Colonic mucosa (tissue), 4 donors: Measurements from ENCODE around the gene ZRANB3. TPM values are rescaled to one million over a fixed set of nuclear protein-coding genes. Genes with fewer than 3 reads are reported as not detected.

Experiments used
- DNase-seq: peaks from one replicate; pipeline ENCODE4 v3.0.0-alpha.2; 2020
- H3K27ac ChIP-seq: fragments of 200-600 bp; one replicate; pipeline ENCODE4 v1.8.0; 2021
- H3K27me3 ChIP-seq: fragments of 200-600 bp; one replicate; pipeline ENCODE4 v1.8.0; 2021
- H3K36me3 ChIP-seq: fragments of 200-600 bp; one replicate; pipeline ENCODE4 v1.8.0; 2021
- H3K4me1 ChIP-seq: fragments of 200-600 bp; one replicate; pipeline ENCODE4 v1.8.0; 2021; ENCODE audit warnings: mild to moderate bottlenecking
- H3K4me3 ChIP-seq: fragments of 200-600 bp; one replicate; pipeline ENCODE4 v1.8.0; 2021
- H3K9ac ChIP-seq, 2 donors: one replicate each; pipeline ENCODE4 v1.7.0; 2013; ENCODE audit warnings: control low read depth in 2 of 2, low read depth in 2 of 2, low read length in 2 of 2
- H3K9me3 ChIP-seq: fragments of 200-600 bp; one replicate; pipeline ENCODE4 v1.8.0; 2021
- intact Hi-C: fragments of 100-400 bp; cut with DNase I; formaldehyde crosslinking; loops from one replicate; pipeline ENCODE4 v1.14.1; 2022
- total RNA-seq, 2 donors: library from RNA; stranded (reverse); fragmentation: NEBNext Ultra II Directional in 1 of 2; extraction: Animal tissue kit (Norgen Biotek cat#: 25700) in 1 of 2; gene quantifications; one replicate each; pipeline ENCODE4 v1.2.1, GENCODE V29; 2021
- TF ChIP-seq, protein P1 (sequence below): fragments of 200-600 bp; IDR thresholded peaks from one replicate; pipeline ENCODE4 v1.8.0; 2022; ENCODE audit warnings: antibody characterized with exemption, mild to moderate bottlenecking
- donor health status: healthy.
- donor health status: DM: no; HTN: no; CAD: no.
- donor health status: DM: no; HTN: no; CAD: no.

ZRANB3 gene
- total RNA-seq, 2 donors from 2014 or later: 2.5 to 7.8 TPM

DNA sequence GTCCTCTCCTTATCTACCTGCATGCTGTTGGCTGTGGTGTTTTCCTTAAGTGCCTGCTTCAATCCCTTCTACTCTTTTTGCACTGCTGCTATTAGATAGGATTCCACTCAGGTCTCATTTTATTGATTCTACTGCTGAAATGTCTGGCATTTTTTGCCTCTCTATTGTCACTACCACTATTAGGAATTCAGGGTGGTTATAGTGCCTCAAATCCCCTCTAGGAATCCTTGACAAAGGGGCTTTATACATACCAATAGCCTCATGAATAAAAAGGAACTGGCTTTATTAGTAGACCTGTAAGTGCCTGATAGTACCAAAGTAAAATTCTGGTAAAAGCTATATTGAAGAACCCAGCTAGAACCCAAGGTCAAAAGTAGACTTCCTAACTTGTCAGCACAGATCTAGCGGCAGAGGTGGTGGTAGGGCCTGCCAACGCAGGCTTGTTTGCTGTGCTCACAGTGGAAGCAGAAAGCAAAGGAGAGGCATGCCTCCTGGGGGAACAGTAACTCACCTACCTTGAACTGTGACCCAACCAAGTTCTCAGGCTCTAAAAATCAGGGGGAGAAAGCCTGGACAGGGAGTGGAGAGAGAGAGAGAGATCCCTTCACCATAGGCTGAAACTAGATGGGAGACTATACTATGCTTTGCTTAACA is 278.1 kb downstream of the ZRANB3 start:
- H3K9me3 ChIP-seq: no peaks in the 10 kb centered on the region
- H3K4me1 ChIP-seq: no peaks in the 10 kb centered on the region
- TF ChIP-seq, protein P1, sequence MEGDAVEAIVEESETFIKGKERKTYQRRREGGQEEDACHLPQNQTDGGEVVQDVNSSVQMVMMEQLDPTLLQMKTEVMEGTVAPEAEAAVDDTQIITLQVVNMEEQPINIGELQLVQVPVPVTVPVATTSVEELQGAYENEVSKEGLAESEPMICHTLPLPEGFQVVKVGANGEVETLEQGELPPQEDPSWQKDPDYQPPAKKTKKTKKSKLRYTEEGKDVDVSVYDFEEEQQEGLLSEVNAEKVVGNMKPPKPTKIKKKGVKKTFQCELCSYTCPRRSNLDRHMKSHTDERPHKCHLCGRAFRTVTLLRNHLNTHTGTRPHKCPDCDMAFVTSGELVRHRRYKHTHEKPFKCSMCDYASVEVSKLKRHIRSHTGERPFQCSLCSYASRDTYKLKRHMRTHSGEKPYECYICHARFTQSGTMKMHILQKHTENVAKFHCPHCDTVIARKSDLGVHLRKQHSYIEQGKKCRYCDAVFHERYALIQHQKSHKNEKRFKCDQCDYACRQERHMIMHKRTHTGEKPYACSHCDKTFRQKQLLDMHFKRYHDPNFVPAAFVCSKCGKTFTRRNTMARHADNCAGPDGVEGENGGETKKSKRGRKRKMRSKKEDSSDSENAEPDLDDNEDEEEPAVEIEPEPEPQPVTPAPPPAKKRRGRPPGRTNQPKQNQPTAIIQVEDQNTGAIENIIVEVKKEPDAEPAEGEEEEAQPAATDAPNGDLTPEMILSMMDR: no peak
- H3K36me3 ChIP-seq: no peaks in the 10 kb centered on the region
- H3K9ac ChIP-seq: no peak overlapping the region
- no peak for DNase-seq
- intact Hi-C loops: no loop called here
- H3K4me3 ChIP-seq: no peak overlapping the region
- H3K27me3 ChIP-seq: no peaks in the 10 kb centered on the region
- H3K27ac ChIP-seq: no peak overlapping the region

DNA sequence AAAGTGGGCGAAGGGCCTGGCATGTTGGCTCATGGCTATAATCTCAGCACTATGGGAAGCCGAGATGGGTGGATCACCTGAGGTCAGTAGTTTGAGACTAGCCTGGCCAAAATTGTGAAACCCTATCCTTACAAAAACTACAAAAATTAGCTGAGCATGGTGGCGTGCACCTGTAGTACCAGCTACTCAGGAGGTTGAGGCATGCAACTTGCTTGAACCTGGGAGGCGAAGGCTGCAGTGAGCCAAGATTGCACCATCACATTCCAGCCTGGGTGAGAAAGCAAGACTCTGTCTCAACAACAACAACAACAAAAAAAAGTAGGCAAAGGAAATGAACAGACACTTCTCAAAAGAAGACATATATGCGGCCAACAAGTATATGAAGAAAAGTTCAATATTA is 282.4 kb downstream of the ZRANB3 start:
- Histone ChIP-seq H3K9ac (no peak overlapping the region), H3K4me3 (no peak overlapping the region), H3K4me1 (no peaks in the 10 kb centered on the region), H3K9me3 (no peaks in the 10 kb centered on the region), H3K27me3 (no peaks in the 10 kb centered on the region), H3K36me3 (no peaks in the 10 kb centered on the region), H3K27ac (no peak overlapping the region)
- intact Hi-C loops: no loop called here
- TF ChIP-seq, protein P1: no peak
- DNase-seq: no peak

DNA sequence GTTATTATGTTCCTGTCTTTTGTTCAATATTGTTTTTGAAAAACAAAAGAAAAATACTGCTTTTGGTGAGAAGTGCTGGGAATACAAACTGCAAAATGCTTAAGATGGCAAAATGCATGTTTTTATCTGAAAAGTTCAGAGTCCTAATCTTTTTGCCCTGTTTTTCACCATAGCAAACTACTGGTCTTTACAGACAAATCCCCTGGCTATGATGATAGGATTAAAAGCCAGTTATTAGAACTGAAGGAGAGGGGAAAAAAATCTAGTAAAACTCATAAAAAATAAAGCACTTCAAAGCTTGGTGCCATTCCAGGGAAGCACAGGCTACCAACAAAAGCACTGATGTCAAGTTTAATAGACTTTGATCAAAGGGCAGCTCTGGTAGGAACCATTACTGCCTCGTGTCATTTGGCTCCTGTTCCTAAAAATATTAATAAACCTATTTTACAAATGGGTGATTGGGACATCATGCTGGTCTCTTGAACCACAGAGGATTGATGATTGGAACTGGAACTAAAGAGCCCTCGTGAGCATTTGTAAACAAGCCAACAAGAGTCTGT is 284.2 kb downstream of the ZRANB3 start:
- intact Hi-C loops: no loop called here
- DNase-seq: no peak
- no peaks in the 10 kb centered on the region for H3K36me3 ChIP-seq
- no peak overlapping the region for H3K27ac ChIP-seq
- H3K9me3 ChIP-seq: no peaks in the 10 kb centered on the region
- no peaks in the 10 kb centered on the region for H3K27me3 ChIP-seq
- no peak overlapping the region for H3K4me3 ChIP-seq
- no peak overlapping the region for H3K9ac ChIP-seq
- TF ChIP-seq, protein P1: no peak
- H3K4me1 ChIP-seq: no peaks in the 10 kb centered on the region

DNA sequence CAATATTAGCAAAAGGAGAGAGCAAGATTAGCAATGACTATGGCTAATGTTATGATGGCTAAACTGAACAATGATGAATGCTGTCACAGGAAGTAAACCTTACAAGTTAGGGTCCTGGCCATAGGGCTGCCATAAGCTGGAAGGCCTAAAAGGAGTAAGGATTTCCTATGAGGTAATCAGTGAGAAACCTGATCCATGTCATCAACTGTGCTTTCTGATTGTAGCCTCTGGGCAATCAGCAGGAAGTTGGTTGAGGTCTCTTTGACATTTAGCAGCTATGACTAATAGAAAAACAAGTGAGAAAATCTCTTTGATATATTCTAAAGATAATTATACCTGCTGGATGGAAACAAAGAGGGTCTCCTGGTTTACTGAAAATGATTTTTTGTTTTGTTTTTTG is 285.9 kb downstream of the ZRANB3 start:
- no peak for DNase-seq
- Histone ChIP-seq H3K4me1 (no peaks in the 10 kb centered on the region), H3K4me3 (no peak overlapping the region), H3K27me3 (no peaks in the 10 kb centered on the region), H3K9ac (no peak overlapping the region), H3K27ac (no peak overlapping the region), H3K36me3 (no peaks in the 10 kb centered on the region), H3K9me3 (no peaks in the 10 kb centered on the region)
- intact Hi-C loops: no loop called here
- TF ChIP-seq, protein P1: no peak

DNA sequence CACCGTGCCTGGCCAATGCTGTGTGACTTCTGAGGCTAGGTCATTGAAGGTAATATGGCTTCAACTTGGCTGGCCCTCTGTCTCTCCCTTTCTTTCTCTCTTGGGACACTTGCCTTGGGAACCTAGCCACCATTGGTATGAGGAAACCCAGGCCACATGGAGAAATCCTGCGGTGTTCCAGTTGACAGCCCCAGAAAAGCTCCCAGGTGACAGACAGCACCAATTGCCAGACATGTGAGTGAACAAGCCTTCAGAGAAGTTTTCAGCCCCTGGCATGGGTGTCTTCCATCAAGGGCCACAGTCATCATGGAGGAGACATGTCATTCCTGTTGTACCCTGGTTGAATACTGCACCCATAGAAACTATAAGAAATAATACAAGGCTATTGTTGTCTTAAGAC is 292.4 kb downstream of the ZRANB3 start:
- intact Hi-C loops: no loop called here
- Histone ChIP-seq H3K27me3 (no peaks in the 10 kb centered on the region), H3K9ac (no peak overlapping the region), H3K4me1 (no peaks in the 10 kb centered on the region), H3K36me3 (no peaks in the 10 kb centered on the region), H3K27ac (no peak overlapping the region), H3K9me3 (no peaks in the 10 kb centered on the region), H3K4me3 (no peak overlapping the region)
- TF ChIP-seq, protein P1: no peak
- no peak for DNase-seq
